ENCODE data around the gene RPL26.
"Not testable (repeated sequence)": the region's sequence is repeated elsewhere in the genome, so short reads cannot be mapped to it uniquely, and the experiment has no call there.

Gene RPL26

GRCh38 chr17:8394497-8394896, 11.5 kb upstream of the RPL26 start:
- DNase-seq (ENCODE audit: low read depth in 2 of 2): not testable (repeated sequence)

- DNase-seq (ENCODE audit: low read depth in 2 of 2): no peak
Measured at GRCh38 chr17:8393470-8394231, 10.7 kb upstream of the RPL26 start.

- DNase-seq (ENCODE audit: low read depth in 2 of 2): no peak
Measured at GRCh38 chr17:8392674-8393469, 9.9 kb upstream of the RPL26 start.

- no peak for DNase-seq (ENCODE audit: low read depth in 2 of 2)
Measured at GRCh38 chr17:8392274-8392673, 9.3 kb upstream of the RPL26 start.

GRCh38 chr17:8391711-8392110, 8.7 kb upstream of the RPL26 start:
- DNase-seq (ENCODE audit: low read depth in 2 of 2): no peak

- no peak for DNase-seq (ENCODE audit: low read depth in 2 of 2)
Measured at GRCh38 chr17:8387914-8388651, 5.1 kb upstream of the RPL26 start.

- DNase-seq (ENCODE audit: low read depth in 2 of 2): no peak
Measured at GRCh38 chr17:8386841-8387240, 3.8 kb upstream of the RPL26 start.

GRCh38 chr17:8384801-8385378, 1.9 kb upstream of the RPL26 start:
- no peak for DNase-seq (ENCODE audit: low read depth in 2 of 2)

- DNase-seq (ENCODE audit: low read depth in 2 of 2): no peak
Measured at GRCh38 chr17:8382880-8383142, 182 bp downstream of the RPL26 start.

- DNase-seq (ENCODE audit: low read depth in 2 of 2): no peak
Measured at GRCh38 chr17:8382052-8382879, 727 bp downstream of the RPL26 start.

GRCh38 chr17:8380049-8380448, 2.9 kb downstream of the RPL26 start:
- DNase-seq (ENCODE audit: low read depth in 2 of 2): no peak

DNA sequence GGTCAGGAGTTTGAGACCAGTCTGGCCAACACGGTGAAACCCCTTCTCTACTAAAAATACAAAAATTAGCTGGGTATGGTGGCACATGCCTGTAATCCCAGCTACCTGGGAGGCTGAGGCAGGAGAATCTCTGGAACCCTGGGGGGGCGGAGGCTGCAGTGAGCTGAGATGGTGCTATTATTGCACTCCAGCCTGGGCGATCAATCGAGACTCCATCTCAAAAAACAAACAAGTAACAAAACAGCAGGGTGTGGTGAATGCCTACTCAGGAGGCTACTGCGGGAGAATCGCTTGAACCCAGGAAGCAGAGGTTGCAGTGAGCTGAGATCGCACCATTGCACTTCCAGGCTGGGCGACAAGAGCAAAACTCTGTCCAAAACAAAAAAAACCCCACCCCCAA, 4.9 kb downstream of the RPL26 start:
- DNase-seq (ENCODE audit: low read depth in 2 of 2): not testable (repeated sequence)

- no peak for DNase-seq (ENCODE audit: low read depth in 2 of 2)
Measured at GRCh38 chr17:8377422-8377821, 5.6 kb downstream of the RPL26 start.

- DNase-seq (ENCODE audit: low read depth in 2 of 2): peak; percentile 78 to 88
Measured at GRCh38 chr17:8376271-8377067, 6.5 kb downstream of the RPL26 start, which contains the start of gene KRABD2. Gene KRABD2 (minus strand): TSS chr17:8376704.

- DNase-seq (ENCODE audit: low read depth in 2 of 2): no peak
Measured at GRCh38 chr17:8375738-8376259, 7.2 kb downstream of the RPL26 start.

GRCh38 chr17:8373856-8374255, 9.1 kb downstream of the RPL26 start:
- DNase-seq (ENCODE audit: low read depth in 2 of 2): not testable (repeated sequence)

DNA sequence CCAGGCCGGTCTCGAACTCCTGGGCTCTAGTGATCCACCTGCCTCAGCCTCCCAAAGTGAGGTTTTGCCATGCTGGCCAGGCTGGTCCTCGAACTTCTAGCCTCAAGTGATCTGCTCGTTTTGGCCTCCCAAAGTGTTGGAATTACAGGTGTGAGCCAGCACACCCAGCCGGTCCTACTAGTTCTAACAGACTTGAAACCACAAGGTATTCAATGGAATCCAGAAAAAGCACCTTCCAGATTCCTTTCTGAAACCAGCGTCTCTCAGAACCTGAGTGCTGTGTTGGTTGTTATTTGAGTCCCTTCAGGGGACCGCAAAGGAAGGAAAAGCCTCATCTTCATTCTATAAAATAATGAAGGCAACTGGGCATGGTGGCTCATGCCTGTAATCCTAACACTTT, 10.6 kb downstream of the RPL26 start:
- no peak for DNase-seq (ENCODE audit: low read depth in 2 of 2)

GRCh38 chr17:8371786-8372185, 11.2 kb downstream of the RPL26 start:
- DNase-seq (ENCODE audit: low read depth in 2 of 2): no peak

DNA sequence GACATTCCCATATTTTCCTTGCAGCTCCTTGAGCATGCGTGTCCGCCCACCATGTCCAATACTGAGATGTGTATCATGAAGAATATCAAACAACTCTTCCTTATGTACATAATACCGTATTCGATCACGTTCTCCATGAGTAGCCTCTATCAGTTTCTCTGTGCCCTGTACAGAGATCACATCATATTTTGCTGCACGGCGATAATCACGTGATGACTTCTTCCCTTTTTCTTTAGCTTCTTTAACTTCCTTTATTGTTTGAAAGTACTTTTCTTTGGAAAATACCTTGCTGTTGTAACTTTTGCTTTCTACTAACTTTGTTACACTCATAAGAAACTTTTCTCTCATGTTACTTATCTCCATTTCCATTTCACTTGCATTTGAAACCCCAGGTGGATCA, 13.0 kb downstream of the RPL26 start:
- no peak for DNase-seq (ENCODE audit: low read depth in 2 of 2)

DNA sequence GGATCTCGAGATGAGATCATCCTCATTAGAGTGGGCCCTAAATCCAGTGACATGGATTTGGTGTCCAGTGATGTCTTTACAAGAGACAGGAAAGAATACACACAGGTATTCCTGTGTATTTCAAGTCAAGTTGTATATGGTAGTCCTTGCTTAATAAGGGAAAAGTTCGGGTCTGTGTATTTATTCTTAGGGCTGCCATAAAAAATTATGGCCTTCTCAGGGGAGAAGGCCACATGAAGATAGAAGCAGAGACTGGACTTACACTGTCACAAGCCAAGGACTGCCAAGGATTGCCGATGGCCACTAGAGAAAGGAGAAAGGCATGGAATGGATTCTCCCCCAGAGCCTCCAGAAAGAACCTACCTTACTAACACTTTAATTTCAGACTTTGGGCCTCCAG, 14.8 kb downstream of the RPL26 start:
- no peak for DNase-seq (ENCODE audit: low read depth in 2 of 2)
